WTC11 (cell line): Measurements from ENCODE around the gene SURF2. TPM values are rescaled to one million over a fixed set of nuclear protein-coding genes. Genes with fewer than 3 reads are reported as not detected.

Experiments used
- ATAC-seq: fragments of 200-7000 bp; cut with Tn5 transposase; 2 replicates; pipeline ENCODE4 v1.10.0; 2021; ENCODE audit warnings: mild to moderate bottlenecking, moderate library complexity
- CTCF ChIA-PET: fragments of 300-600 bp; sonication (Branson Sonifier 250); formaldehyde crosslinking; loops from one replicate; lab custom pipeline; 2021; ENCODE audit warnings: antibody characterized with exemption; lab: Charles Lee
- POLR2A ChIA-PET: fragments of 350-600 bp; sonication (Branson Sonifier 250); formaldehyde crosslinking; loops from one replicate; lab custom pipeline; 2021; ENCODE audit warnings: antibody characterized with exemption; lab: Charles Lee
- DNase-seq: peaks from one replicate; pipeline ENCODE4 v3.0.0; 2021; ENCODE audit warnings: low spot score
- H3K27ac Mint-ChIP-seq: 2 replicates; pipeline ENCODE4 v1.8.0; 2021; ENCODE audit warnings: mixed read lengths
- H3K27me3 Mint-ChIP-seq: 2 replicates; pipeline ENCODE4 v1.8.0; 2021; ENCODE audit warnings: low read depth, mild to moderate bottlenecking, moderate library complexity, mixed read lengths
- H3K36me3 Mint-ChIP-seq: 2 replicates; pipeline ENCODE4 v1.8.0; 2021; ENCODE audit warnings: mixed read lengths
- H3K4me1 Mint-ChIP-seq: 2 replicates; pipeline ENCODE4 v1.8.0; 2022; ENCODE audit warnings: mixed read lengths
- H3K4me3 Mint-ChIP-seq: 2 replicates; pipeline ENCODE4 v1.8.0; 2021; ENCODE audit warnings: mild to moderate bottlenecking, moderate library complexity, mixed read lengths
- H3K9me3 Mint-ChIP-seq: 2 replicates; pipeline ENCODE4 v1.8.0; 2021; ENCODE audit warnings: mixed read lengths
- ELF4 ChIP-seq: sonication (generic); formaldehyde crosslinking; IDR thresholded peaks from 2 replicates; pipeline ENCODE4 v1.8.1; 2022; ENCODE audit warnings: low read depth, mild to moderate bottlenecking, moderate library complexity, missing genetic modification reagents
- GABPB1 ChIP-seq: sonication (generic); formaldehyde crosslinking; IDR thresholded peaks from 2 replicates; pipeline ENCODE4 v1.8.1; 2023; ENCODE audit warnings: mild to moderate bottlenecking, missing genetic modification reagents
- GTF2I ChIP-seq: fragments of 250-450 bp; sonication (Bioruptor Pico); conservative IDR thresholded peaks from 2 replicates; pipeline ENCODE4 v1.4.0; 2021; ENCODE audit warnings: mild to moderate bottlenecking
- HMGA2 ChIP-seq: fragments of 250-450 bp; sonication (Bioruptor Pico); IDR thresholded peaks from 2 replicates; pipeline ENCODE4 v1.4.0; 2021; ENCODE audit warnings: mild to moderate bottlenecking, moderate library complexity
- JUN ChIP-seq: sonication (generic); formaldehyde crosslinking; IDR thresholded peaks from 2 replicates; pipeline ENCODE4 v1.8.0; 2023; ENCODE audit warnings: mild to moderate bottlenecking, missing genetic modification reagents
- NR2C2 ChIP-seq: sonication (generic); formaldehyde crosslinking; IDR thresholded peaks from 2 replicates; pipeline ENCODE4 v1.8.0; 2022; ENCODE audit warnings: mild to moderate bottlenecking, missing genetic modification reagents
- OVOL2 ChIP-seq: fragments of 250-450 bp; sonication (Bioruptor Pico); IDR thresholded peaks from 2 replicates; pipeline ENCODE4 v1.9.0; 2021; ENCODE audit warnings: mild to moderate bottlenecking, borderline replicate concordance
- PRRX2 ChIP-seq: fragments of 250-450 bp; sonication (Bioruptor Pico); IDR thresholded peaks from 2 replicates; pipeline ENCODE4 v1.8.0; 2021; ENCODE audit warnings: mild to moderate bottlenecking
- RORB ChIP-seq: fragments of 250-450 bp; sonication (Bioruptor Pico); IDR thresholded peaks from 2 replicates; pipeline ENCODE4 v1.9.0; 2021; ENCODE audit warnings: mild to moderate bottlenecking
- SOX15 ChIP-seq: fragments of 250-450 bp; sonication (Bioruptor Pico); IDR thresholded peaks from 2 replicates; pipeline ENCODE4 v1.9.0; 2021; ENCODE audit warnings: mild to moderate bottlenecking
- TCF7 ChIP-seq: sonication (generic); formaldehyde crosslinking; IDR thresholded peaks from 2 replicates; pipeline ENCODE4 v1.8.0; 2022; ENCODE audit warnings: mild to moderate bottlenecking, low read depth, missing genetic modification reagents, moderate library complexity
- total RNA-seq: library from RNA; stranded (reverse); gene quantifications from 3 replicates; pipeline ENCODE4 v1.2.3, GENCODE V29; 2021
- TF ChIP-seq, protein P1 (sequence below): fragments of 250-450 bp; sonication (Bioruptor Pico); IDR thresholded peaks from 2 replicates; pipeline ENCODE4 v1.8.0; 2021; ENCODE audit warnings: mild to moderate bottlenecking
- TF ChIP-seq, protein P2 (sequence below): sonication (generic); formaldehyde crosslinking; conservative IDR thresholded peaks from 2 replicates; pipeline ENCODE4 v1.8.1; 2023; ENCODE audit warnings: mild to moderate bottlenecking, low read depth, missing genetic modification reagents, moderate library complexity
- TF ChIP-seq, protein P3 (sequence below): sonication (generic); formaldehyde crosslinking; IDR thresholded peaks from 2 replicates; pipeline ENCODE4 v1.8.0; 2023; ENCODE audit warnings: missing genetic modification reagents
- TF ChIP-seq, protein P4 (sequence below): sonication (generic); formaldehyde crosslinking; IDR thresholded peaks from 2 replicates; pipeline ENCODE4 v1.8.1; 2023; ENCODE audit warnings: mild to moderate bottlenecking, missing genetic modification reagents
- TF ChIP-seq, protein P5 (sequence below): sonication (generic); formaldehyde crosslinking; IDR thresholded peaks from 2 replicates; pipeline ENCODE4 v1.8.1; 2022; ENCODE audit warnings: low read depth, mild to moderate bottlenecking, moderate library complexity, missing genetic modification reagents, borderline replicate concordance
- TF ChIP-seq, protein P6 (sequence below): sonication (generic); formaldehyde crosslinking; conservative IDR thresholded peaks from 2 replicates; pipeline ENCODE4 v1.8.1; 2022; ENCODE audit warnings: mild to moderate bottlenecking, missing genetic modification reagents
- TF ChIP-seq, protein P7 (sequence below): sonication (generic); formaldehyde crosslinking; IDR thresholded peaks from 2 replicates; pipeline ENCODE4 v1.8.1; 2023; ENCODE audit warnings: mild to moderate bottlenecking, moderate library complexity, missing genetic modification reagents

Gene SURF2
- total RNA-seq, 1 experiment from 2014 or later, result 33.3 TPM

DNA sequence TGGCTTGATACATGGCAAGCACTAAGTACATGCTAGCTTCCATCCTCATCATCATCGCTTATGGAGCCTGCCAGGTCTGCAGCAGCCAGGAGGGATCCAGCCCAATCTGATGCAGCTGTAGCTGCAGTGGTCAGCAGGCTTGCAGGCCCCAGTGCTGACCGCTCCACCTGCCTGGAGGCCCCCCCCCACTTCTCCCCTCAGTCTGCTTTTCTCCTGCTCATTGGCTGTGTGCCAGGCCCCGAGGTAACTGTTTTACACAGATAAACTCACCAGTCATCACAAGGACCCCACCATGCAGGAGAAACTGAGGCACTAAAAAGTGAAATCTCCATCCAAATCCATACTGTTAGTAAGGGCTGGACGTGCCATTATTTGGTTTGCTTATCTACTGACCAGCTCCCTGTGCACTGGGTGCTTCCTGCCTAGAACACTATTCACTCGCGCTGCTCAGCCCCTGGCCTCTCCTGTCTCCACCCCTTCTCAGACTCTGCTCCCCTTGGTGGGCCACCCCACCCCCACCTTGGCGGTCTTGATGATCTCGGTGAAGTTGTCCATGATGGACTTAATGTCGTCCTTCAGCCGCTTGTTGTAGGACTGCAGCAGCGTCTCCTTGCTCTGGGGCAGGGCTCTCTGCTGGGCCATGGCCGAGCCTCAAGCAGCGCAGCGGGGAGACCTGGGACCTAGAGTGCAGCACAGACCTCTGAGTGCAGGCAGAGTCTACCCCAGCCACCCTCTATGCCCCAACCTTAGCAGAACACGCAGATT is 10.1 kb upstream of the SURF2 start:
- Mint-ChIP-seq H3K36me3 (peaks cover 70% of the 10 kb centered on the region), H3K27ac (peak overlapping the region; percentile 96; the same call in 1 of the 2 replicates), H3K9me3 (no peaks in the 10 kb centered on the region), H3K4me1 (peaks cover 29% of the 10 kb centered on the region), H3K27me3 (no peaks in the 10 kb centered on the region; the same call in 1 of the 2 replicates)
- POLR2A ChIA-PET, result interaction anchor here (0.8 kb wide), 1 partner anchor 11 kb away, joined by 4 read pairs; no protein-coding TSS in a partner anchor
- no peak for ATAC-seq
- no peak for TF ChIP-seq RORB
- TF ChIP-seq, protein P1, sequence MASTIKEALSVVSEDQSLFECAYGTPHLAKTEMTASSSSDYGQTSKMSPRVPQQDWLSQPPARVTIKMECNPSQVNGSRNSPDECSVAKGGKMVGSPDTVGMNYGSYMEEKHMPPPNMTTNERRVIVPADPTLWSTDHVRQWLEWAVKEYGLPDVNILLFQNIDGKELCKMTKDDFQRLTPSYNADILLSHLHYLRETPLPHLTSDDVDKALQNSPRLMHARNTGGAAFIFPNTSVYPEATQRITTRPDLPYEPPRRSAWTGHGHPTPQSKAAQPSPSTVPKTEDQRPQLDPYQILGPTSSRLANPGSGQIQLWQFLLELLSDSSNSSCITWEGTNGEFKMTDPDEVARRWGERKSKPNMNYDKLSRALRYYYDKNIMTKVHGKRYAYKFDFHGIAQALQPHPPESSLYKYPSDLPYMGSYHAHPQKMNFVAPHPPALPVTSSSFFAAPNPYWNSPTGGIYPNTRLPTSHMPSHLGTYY (CRISPR knock-in tag), result no peak
- TF ChIP-seq, protein P2, sequence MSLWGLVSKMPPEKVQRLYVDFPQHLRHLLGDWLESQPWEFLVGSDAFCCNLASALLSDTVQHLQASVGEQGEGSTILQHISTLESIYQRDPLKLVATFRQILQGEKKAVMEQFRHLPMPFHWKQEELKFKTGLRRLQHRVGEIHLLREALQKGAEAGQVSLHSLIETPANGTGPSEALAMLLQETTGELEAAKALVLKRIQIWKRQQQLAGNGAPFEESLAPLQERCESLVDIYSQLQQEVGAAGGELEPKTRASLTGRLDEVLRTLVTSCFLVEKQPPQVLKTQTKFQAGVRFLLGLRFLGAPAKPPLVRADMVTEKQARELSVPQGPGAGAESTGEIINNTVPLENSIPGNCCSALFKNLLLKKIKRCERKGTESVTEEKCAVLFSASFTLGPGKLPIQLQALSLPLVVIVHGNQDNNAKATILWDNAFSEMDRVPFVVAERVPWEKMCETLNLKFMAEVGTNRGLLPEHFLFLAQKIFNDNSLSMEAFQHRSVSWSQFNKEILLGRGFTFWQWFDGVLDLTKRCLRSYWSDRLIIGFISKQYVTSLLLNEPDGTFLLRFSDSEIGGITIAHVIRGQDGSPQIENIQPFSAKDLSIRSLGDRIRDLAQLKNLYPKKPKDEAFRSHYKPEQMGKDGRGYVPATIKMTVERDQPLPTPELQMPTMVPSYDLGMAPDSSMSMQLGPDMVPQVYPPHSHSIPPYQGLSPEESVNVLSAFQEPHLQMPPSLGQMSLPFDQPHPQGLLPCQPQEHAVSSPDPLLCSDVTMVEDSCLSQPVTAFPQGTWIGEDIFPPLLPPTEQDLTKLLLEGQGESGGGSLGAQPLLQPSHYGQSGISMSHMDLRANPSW, result no peak
- TF ChIP-seq TCF7 (CRISPR knock-in tag), result no peak
- TF ChIP-seq, all 79 proteins: peak for 0
- peak overlapping the region; percentile 99 for H3K4me3 Mint-ChIP-seq
- DNase-seq, result no peak
- CTCF ChIA-PET, result interaction anchor here (0.5 to 1.7 kb wide), 4 partner anchors 16 to 159 kb away, joined by 3 to 4 read pairs (median 4); no protein-coding TSS in a partner anchor

DNA sequence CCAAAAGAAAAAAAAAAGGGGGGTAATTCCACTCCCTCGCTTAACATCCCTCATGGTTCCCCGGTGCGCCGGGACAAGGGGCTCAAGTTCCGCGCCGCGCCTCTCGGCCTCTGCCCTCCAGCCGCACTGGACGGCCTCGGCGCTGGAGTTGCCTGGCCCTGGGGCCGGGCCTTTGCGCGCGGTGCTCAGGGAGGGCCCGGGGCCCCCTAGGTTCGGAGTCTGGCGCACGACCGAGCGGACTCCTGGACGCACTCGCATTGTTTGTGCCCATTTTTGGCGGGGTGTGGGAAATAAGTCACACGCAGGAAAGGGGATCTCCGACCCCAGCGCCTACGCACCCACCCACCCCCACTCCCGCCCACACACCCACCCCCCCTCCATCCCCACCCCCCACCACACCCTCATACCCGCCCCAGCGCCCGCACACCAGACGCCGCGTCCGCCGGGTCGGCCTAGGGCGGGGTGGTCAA is 8.8 kb upstream of the SURF2 start:
- Mint-ChIP-seq H3K4me1 (peaks cover 26% of the 10 kb centered on the region), H3K27ac (no peak overlapping the region), H3K36me3 (peaks cover 76% of the 10 kb centered on the region), H3K27me3 (no peaks in the 10 kb centered on the region; the same call in 1 of the 2 replicates), H3K9me3 (no peaks in the 10 kb centered on the region), H3K4me3 (peak overlapping the region; percentile 99)
- DNase-seq, result peak; percentile 34
- TF ChIP-seq GTF2I (no peak), GABPB1 (0 out of 2 replicates have a peak, but pooled peaks have one; percentile 9)
- POLR2A ChIA-PET, result interaction anchor here (0.6 to 2.0 kb wide), 7 partner anchors 8 to 132 kb away, joined by 3 to 10 read pairs (median 3); partner anchors contain the start of genes CACFD1, SLC2A6, SURF1 and SURF2
- peak; percentile 14 for ATAC-seq
- CTCF ChIA-PET, result interaction anchor here (1.0 to 1.7 kb wide), 6 partner anchors 9 to 161 kb away, joined by 3 to 8 read pairs (median 3); partner anchors contain the start of genes SURF1 and SURF2

DNA sequence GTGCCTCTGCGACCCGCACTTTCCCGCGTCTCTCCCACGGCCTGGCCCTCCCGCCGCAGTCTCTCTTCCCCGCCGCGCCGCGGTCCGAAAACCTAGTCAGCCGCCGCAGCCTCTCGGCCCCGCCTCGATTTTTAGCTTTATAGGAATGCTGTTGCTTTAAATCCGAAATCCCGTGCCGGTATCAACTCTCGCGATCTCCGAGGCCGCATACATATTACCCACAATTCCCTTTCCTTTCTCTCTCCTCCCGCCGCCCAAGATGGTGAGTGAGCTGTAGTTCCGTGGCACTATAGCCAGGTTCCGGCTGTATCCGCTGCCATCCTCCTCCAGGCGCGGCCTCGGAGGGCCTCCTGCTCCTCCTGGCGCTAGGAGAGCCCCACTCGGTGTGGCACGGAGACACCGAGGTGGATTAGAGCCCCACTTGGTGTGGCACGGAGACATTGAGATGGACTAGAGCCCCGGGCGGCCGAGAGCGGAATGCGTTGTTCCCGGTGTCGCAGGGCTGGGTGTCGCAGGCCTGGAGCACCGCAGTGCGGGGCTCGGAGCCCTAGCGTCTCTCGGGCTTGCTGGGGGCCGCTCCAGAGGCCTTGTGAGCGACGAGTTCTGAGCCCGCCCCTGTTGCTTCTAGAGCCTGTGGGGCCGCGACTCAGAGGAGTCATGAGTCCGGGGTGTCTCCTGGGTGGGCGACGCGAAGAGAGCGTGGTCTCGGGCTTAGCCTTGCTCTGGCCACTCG is 8.2 kb upstream of the SURF2 start, which contains the start of the genes MED22 and RPL7A:
Gene MED22, minus strand, starts transcription at position 147 of the 733 bp plus-strand sequence. CDS start 1,469 bp downstream, outside the sequence.
Gene RPL7A, plus strand, starts transcription at position 234 of the 733 bp plus-strand sequence. Its CDS starts 26 bp downstream, at position 260.
- DNase-seq (peak; percentile 91), ATAC-seq (peak; percentile 45)
- H3K36me3 Mint-ChIP-seq, result peaks cover 73% of the 10 kb centered on the region
- ChIA-PET POLR2A (interaction anchor here (0.6 to 2.0 kb wide), 8 partner anchors 9 to 131 kb away, joined by 3 to 10 read pairs (median 3); partner anchors contain the start of genes CACFD1, REXO4, SLC2A6 and SURF1), CTCF (interaction anchor here (1.0 to 2.3 kb wide), 6 partner anchors 9 to 162 kb away, joined by 3 to 8 read pairs (median 4); partner anchors contain the start of genes SURF1 and SURF2)
- H3K27ac Mint-ChIP-seq, result peak within 1 kb of the TSS; percentile 96
- H3K4me3 Mint-ChIP-seq, result peak within 1 kb of the TSS; percentile 99
- no peaks in the 10 kb centered on the region; the same call in 1 of the 2 replicates for H3K27me3 Mint-ChIP-seq
- H3K4me1 Mint-ChIP-seq, result peaks cover 26% of the 10 kb centered on the region
- no peaks in the 10 kb centered on the region for H3K9me3 Mint-ChIP-seq
- TF ChIP-seq SOX15 (CRISPR knock-in tag), result no peak
- no peak for TF ChIP-seq NR2C2 (CRISPR knock-in tag)
- no peak for TF ChIP-seq GTF2I
- 0 out of 2 replicates have a peak, but pooled peaks have one; percentile 27 for TF ChIP-seq ELF4 (CRISPR knock-in tag)
- TF ChIP-seq OVOL2 (CRISPR knock-in tag), result no peak
- TF ChIP-seq, protein P3, sequence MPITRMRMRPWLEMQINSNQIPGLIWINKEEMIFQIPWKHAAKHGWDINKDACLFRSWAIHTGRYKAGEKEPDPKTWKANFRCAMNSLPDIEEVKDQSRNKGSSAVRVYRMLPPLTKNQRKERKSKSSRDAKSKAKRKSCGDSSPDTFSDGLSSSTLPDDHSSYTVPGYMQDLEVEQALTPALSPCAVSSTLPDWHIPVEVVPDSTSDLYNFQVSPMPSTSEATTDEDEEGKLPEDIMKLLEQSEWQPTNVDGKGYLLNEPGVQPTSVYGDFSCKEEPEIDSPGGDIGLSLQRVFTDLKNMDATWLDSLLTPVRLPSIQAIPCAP, result no peak
- TF ChIP-seq PRRX2 (CRISPR knock-in tag), result peak; percentile 79
- peak; percentile 73; the same call in 1 of the 2 replicates for TF ChIP-seq JUN
- TF ChIP-seq HMGA2 (CRISPR knock-in tag), result no peak
- TF ChIP-seq, protein P4, sequence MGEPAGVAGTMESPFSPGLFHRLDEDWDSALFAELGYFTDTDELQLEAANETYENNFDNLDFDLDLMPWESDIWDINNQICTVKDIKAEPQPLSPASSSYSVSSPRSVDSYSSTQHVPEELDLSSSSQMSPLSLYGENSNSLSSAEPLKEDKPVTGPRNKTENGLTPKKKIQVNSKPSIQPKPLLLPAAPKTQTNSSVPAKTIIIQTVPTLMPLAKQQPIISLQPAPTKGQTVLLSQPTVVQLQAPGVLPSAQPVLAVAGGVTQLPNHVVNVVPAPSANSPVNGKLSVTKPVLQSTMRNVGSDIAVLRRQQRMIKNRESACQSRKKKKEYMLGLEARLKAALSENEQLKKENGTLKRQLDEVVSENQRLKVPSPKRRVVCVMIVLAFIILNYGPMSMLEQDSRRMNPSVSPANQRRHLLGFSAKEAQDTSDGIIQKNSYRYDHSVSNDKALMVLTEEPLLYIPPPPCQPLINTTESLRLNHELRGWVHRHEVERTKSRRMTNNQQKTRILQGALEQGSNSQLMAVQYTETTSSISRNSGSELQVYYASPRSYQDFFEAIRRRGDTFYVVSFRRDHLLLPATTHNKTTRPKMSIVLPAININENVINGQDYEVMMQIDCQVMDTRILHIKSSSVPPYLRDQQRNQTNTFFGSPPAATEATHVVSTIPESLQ (CRISPR knock-in tag), result no peak
- TF ChIP-seq, protein P5, sequence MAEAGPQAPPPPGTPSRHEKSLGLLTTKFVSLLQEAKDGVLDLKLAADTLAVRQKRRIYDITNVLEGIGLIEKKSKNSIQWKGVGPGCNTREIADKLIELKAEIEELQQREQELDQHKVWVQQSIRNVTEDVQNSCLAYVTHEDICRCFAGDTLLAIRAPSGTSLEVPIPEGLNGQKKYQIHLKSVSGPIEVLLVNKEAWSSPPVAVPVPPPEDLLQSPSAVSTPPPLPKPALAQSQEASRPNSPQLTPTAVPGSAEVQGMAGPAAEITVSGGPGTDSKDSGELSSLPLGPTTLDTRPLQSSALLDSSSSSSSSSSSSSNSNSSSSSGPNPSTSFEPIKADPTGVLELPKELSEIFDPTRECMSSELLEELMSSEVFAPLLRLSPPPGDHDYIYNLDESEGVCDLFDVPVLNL (CRISPR knock-in tag), result no peak
- TF ChIP-seq, protein P6, sequence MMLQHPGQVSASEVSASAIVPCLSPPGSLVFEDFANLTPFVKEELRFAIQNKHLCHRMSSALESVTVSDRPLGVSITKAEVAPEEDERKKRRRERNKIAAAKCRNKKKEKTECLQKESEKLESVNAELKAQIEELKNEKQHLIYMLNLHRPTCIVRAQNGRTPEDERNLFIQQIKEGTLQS (CRISPR knock-in tag), result no peak
- TF ChIP-seq, protein P7, sequence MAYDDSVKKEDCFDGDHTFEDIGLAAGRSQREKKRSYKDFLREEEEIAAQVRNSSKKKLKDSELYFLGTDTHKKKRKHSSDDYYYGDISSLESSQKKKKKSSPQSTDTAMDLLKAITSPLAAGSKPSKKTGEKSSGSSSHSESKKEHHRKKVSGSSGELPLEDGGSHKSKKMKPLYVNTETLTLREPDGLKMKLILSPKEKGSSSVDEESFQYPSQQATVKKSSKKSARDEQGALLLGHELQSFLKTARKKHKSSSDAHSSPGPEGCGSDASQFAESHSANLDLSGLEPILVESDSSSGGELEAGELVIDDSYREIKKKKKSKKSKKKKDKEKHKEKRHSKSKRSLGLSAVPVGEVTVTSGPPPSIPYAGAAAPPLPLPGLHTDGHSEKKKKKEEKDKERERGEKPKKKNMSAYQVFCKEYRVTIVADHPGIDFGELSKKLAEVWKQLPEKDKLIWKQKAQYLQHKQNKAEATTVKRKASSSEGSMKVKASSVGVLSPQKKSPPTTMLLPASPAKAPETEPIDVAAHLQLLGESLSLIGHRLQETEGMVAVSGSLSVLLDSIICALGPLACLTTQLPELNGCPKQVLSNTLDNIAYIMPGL (CRISPR knock-in tag), result peak; percentile 87
